GM12878 (cell line): Measurements from ENCODE around the gene GLT6D1. TPM values are rescaled to one million over a fixed set of nuclear protein-coding genes. Genes with fewer than 3 reads are reported as not detected.

Experiments
- ATAC-seq: fragments of 200-7000 bp; cut with Tn5 transposase; 3 replicates; pipeline ENCODE4 v1.9.1; 2020; ENCODE audit warnings: mild to moderate bottlenecking, moderate library complexity
- BruUV-seq: library from RNA; stranded (reverse); fragments of 400-500 nt; replicated peaks from 2 replicates; lab custom pipeline; 2021; lab: Mats Ljungman, UMichigan
- CTCF ChIA-PET: fragments of 300-600 bp; sonication (Branson Sonifier 250); formaldehyde crosslinking; extraction: SDS; loops from one replicate; lab custom pipeline; 2021; ENCODE audit warnings: inconsistent platforms; lab: Yijun Ruan, JAX
- POLR2A ChIA-PET: fragments of 350-600 bp; formaldehyde crosslinking; extraction: SDS; loops from one replicate; lab custom pipeline; 2021; ENCODE audit warnings: inconsistent platforms; lab: Charles Lee
- RAD21 ChIA-PET: fragments of 300-600 bp; sonication (Branson Sonifier 250); formaldehyde crosslinking; loops from one replicate; lab custom pipeline; 2023; ENCODE audit warnings: antibody characterized with exemption; ENCODE audit not compliant: unreplicated experiment; lab: Charles Lee
- SMC1A ChIA-PET: fragments of 300-600 bp; sonication (Branson Sonifier 250); formaldehyde crosslinking; loops from one replicate; lab custom pipeline; 2023; ENCODE audit not compliant: unreplicated experiment, uncharacterized antibody; lab: Charles Lee
- DNase-seq: peaks from one replicate; pipeline ENCODE4 v3.0.0-alpha.2; 2011; ENCODE audit warnings: low read depth, low spot score
- FAIRE-seq: peaks from 3 replicates; lab custom pipeline; 2011; peaks lifted over from hg19 to GRCh38; lab: Jason Lieb, UNC
- H2AFZ ChIP-seq: 2 replicates; pipeline ENCODE4 v1.6.0; 2011; ENCODE audit warnings: low read depth, low read length, control low read depth; ENCODE audit not compliant: control insufficient read depth
- H3K27ac ChIP-seq: 2 replicates; pipeline ENCODE4 v1.5.1; 2011; ENCODE audit warnings: control low read depth; ENCODE audit not compliant: control insufficient read depth, insufficient read depth
- H3K27me3 ChIP-seq, 2 experiments: replicated peaks in 1 of 2; 2 replicates each; pipeline versions ENCODE4 v1.6.0 to v1.6.1; 2011; ENCODE audit warnings: low read length in 1 of 2; ENCODE audit not compliant: control insufficient read depth in 2 of 2, insufficient read depth in 2 of 2
- H3K36me3 ChIP-seq, 2 experiments: 2 replicates each; pipeline ENCODE4 v1.5.1; 2011; ENCODE audit warnings: low read length in 1 of 2; ENCODE audit not compliant: control insufficient read depth in 2 of 2, insufficient read depth in 2 of 2
- H3K4me1 ChIP-seq: 2 replicates; pipeline ENCODE4 v1.6.1; 2011; ENCODE audit warnings: mild to moderate bottlenecking, low read length, moderate library complexity, mixed read lengths; ENCODE audit not compliant: control insufficient read depth, insufficient read depth
- H3K4me2 ChIP-seq: 2 replicates; pipeline ENCODE4 v1.6.0; 2011; ENCODE audit warnings: control low read depth; ENCODE audit not compliant: control insufficient read depth, insufficient read depth
- H3K4me3 ChIP-seq: fragments of 200-600 bp; sonication (generic); 2 replicates; pipeline ENCODE4 v1.5.1; 2016
- H3K79me2 ChIP-seq: 2 replicates; pipeline ENCODE4 v1.6.0; 2011; ENCODE audit warnings: low read length; ENCODE audit not compliant: control insufficient read depth, insufficient read depth
- H3K9ac ChIP-seq: 2 replicates; pipeline ENCODE4 v1.8.0; 2011; ENCODE audit warnings: low read length, control low read depth, mixed read lengths; ENCODE audit not compliant: control insufficient read depth, insufficient read depth
- H3K9me3 ChIP-seq: replicated peaks from 3 replicates; pipeline ENCODE4 v1.5.1; 2011; ENCODE audit warnings: mild to moderate bottlenecking, low read length; ENCODE audit not compliant: control insufficient read depth, insufficient read depth
- H4K20me1 ChIP-seq: 2 replicates; pipeline ENCODE4 v1.6.0; 2011; ENCODE audit not compliant: control insufficient read depth, insufficient read depth
- ATF2 ChIP-seq: IDR thresholded peaks from 2 replicates; pipeline ENCODE4 v1.6.1; 2012; ENCODE audit warnings: low read length, inconsistent platforms
- BCL3 ChIP-seq: IDR thresholded peaks from 2 replicates; pipeline ENCODE4 v1.6.1; 2011; ENCODE audit warnings: borderline replicate concordance, low read depth, mild to moderate bottlenecking, moderate library complexity, low read length; ENCODE audit not compliant: insufficient read depth, poor library complexity, severe bottlenecking
- EED ChIP-seq: sonication (generic); IDR thresholded peaks from 2 replicates; pipeline ENCODE4 v1.6.1; 2016; ENCODE audit warnings: antibody characterized with exemption, low read depth
- JUND ChIP-seq: IDR thresholded peaks from 2 replicates; pipeline ENCODE4 v1.6.1; 2012; ENCODE audit warnings: low read depth, mild to moderate bottlenecking, low read length, improper control_type of control experiment, moderate library complexity
- NFIC ChIP-seq: IDR thresholded peaks from 2 replicates; pipeline ENCODE4 v1.6.1; 2012; ENCODE audit warnings: low read depth, mild to moderate bottlenecking, inconsistent platforms, low read length, moderate library complexity
- PBX3 ChIP-seq: IDR thresholded peaks from 2 replicates; pipeline ENCODE4 v1.6.1; 2011; ENCODE audit warnings: mild to moderate bottlenecking, low read depth, low read length, moderate library complexity; ENCODE audit not compliant: insufficient replicate concordance
- STAT1 ChIP-seq: fragments of 450-650 bp; conservative IDR thresholded peaks from 2 replicates; pipeline ENCODE4 v1.6.1; 2014; ENCODE audit warnings: antibody characterized with exemption, mild to moderate bottlenecking
- TCF12 ChIP-seq: IDR thresholded peaks from 2 replicates; pipeline ENCODE4 v1.6.1; 2011; ENCODE audit warnings: low read depth, mild to moderate bottlenecking, low read length
- TCF3 ChIP-seq: IDR thresholded peaks from 2 replicates; pipeline ENCODE4 v1.6.1; 2012; ENCODE audit warnings: low read depth, mild to moderate bottlenecking, low read length, borderline replicate concordance; ENCODE audit not compliant: insufficient read depth
- ZNF207 ChIP-seq: fragments of 450-650 bp; IDR thresholded peaks from 2 replicates; pipeline ENCODE4 v1.6.1; 2014; ENCODE audit warnings: antibody characterized with exemption, mild to moderate bottlenecking, borderline replicate concordance
- ZNF384 ChIP-seq: IDR thresholded peaks from 2 replicates; pipeline ENCODE4 v1.6.1; 2012; ENCODE audit warnings: low read depth, mild to moderate bottlenecking, low read length, improper control_type of control experiment, borderline replicate concordance
- WGBS: methylation state at CpG from one replicate; pipeline ENCODE4 v1.1.6; 2016; ENCODE audit warnings: low lambda C conversion rate; ENCODE audit not compliant: insufficient replicate concordance, insufficient coverage; ENCODE audit errors: missing lambda C conversion rate; 5-methylcytosine and 5-hydroxymethylcytosine counted together
- in situ Hi-C: fragments of 300-500 bp; cut with MboI; formaldehyde crosslinking; loops from 9 replicates; pipeline ENCODE4 v1.14.3; 2018; ENCODE audit warnings: mixed read lengths
- intact Hi-C: fragments of 100-400 bp; cut with micrococcal nuclease; formaldehyde crosslinking; loops from one replicate; pipeline ENCODE4 v1.14.2; 2022; ENCODE audit not compliant: unreplicated experiment
- polyA plus RNA-seq, 11 experiments: library from polyadenylated mRNA; depleted of rRNA in 4 of 11; unstranded in 6 of 11; stranded (reverse) in 5 of 11; fragments of >200 nt; fragmentation: Nextera tagmentation in 4 of 11; fragmentation: Illumina TruSeq in 1 of 11; extraction: Ambion mirVana in 4 of 11; extraction: Trizol in 1 of 11; gene quantifications; 1 replicate in 1 of 11; 2 replicates in 10 of 11; pipeline versions ENCODE4 v1.2.1 to v1.2.3, GENCODE V29; 2011 to 2016; ENCODE audit warnings: inconsistent platforms in 2 of 11, missing spikeins in 2 of 11, low read depth in 1 of 11
- total RNA-seq, 4 experiments: library from RNA; depleted of rRNA in 3 of 4; stranded (reverse); fragments of >200 nt in 3 of 4; fragmentation: Illumina TruSeq in 1 of 4; extraction: Trizol in 1 of 4; gene quantifications; 2 replicates each; pipeline versions ENCODE4 v1.2.1 to v1.2.3, GENCODE V29; 2013 to 2021

Gene GLT6D1
- total and polyA plus RNA-seq, 10 of the 15 experiments (the other 5 are each of a cell fraction or from before 2014, with no cell fraction given): not detected

GRCh38 chr9:135655317-135655716 lies 16.0 kb upstream of the GLT6D1 start:
- FAIRE-seq (no peak), ATAC-seq (no peak), DNase-seq (no peak)
- H3K27me3 ChIP-seq: peaks cover 0 to 1% of the 10 kb centered on the region in 2 experiments; a peak in 2 of 4 replicates
- no peak overlapping the region for H3K9ac ChIP-seq
- ChIA-PET CTCF (no interaction called here), RAD21 (no interaction called here), SMC1A (no interaction called here), POLR2A (no interaction called here)
- 39% methylated on average over 8 of the region's 8 CpGs for WGBS
- in situ Hi-C loops (no loop called here), intact Hi-C loops (no loop called here)
- no peak overlapping the region for H3K4me3 ChIP-seq
- H3K4me2 ChIP-seq: no peak overlapping the region
- H3K9me3 ChIP-seq: no peaks in the 10 kb centered on the region; the same call in 1 of the 3 replicates
- H2AFZ ChIP-seq: no peak overlapping the region
- no peak for TF ChIP-seq STAT1
- no peak for TF ChIP-seq EED
- H3K4me1 ChIP-seq: no peaks in the 10 kb centered on the region
- no peaks in the 10 kb centered on the region for H4K20me1 ChIP-seq
- H3K27ac ChIP-seq: no peak overlapping the region
- BruUV-seq: no TSS peak
- H3K36me3 ChIP-seq: no peaks in the 10 kb centered on the region
- no peaks in the 10 kb centered on the region for H3K79me2 ChIP-seq

GRCh38 chr9:135650408-135650807 lies 11.1 kb upstream of the GLT6D1 start:
- POLR2A ChIA-PET: no interaction called here
- ATAC-seq (no peak), FAIRE-seq (no peak), DNase-seq (no peak)
- RAD21 ChIA-PET: no interaction called here
- no TSS peak for BruUV-seq
- CTCF ChIA-PET: no interaction called here
- no peak overlapping the region for H3K27ac ChIP-seq
- no peak overlapping the region for H3K4me3 ChIP-seq
- H3K9ac ChIP-seq: no peak overlapping the region
- no peaks in the 10 kb centered on the region for H3K36me3 ChIP-seq
- in situ Hi-C loops: no loop called here
- TF ChIP-seq BCL3: peak; percentile 97
- TF ChIP-seq PBX3: peak; percentile 47
- TF ChIP-seq NFIC: peak; percentile 70
- 0 out of 2 replicates have a peak, but pooled peaks have one; percentile 16 for TF ChIP-seq ATF2
- no peak for TF ChIP-seq JUND
- TF ChIP-seq TCF3: peak; percentile 67
- TF ChIP-seq ZNF384: no peak
- TF ChIP-seq TCF12: no peak
- TF ChIP-seq ZNF207: no peak
- no peak overlapping the region for H3K4me2 ChIP-seq
- no peak overlapping the region for H2AFZ ChIP-seq
- H3K4me1 ChIP-seq: no peaks in the 10 kb centered on the region
- no peaks in the 10 kb centered on the region; the same call in 1 of the 3 replicates for H3K9me3 ChIP-seq
- SMC1A ChIA-PET: no interaction called here
- WGBS: 66% methylated on average over 17 of the region's 17 CpGs
- intact Hi-C loops: no loop called here
- no peaks in the 10 kb centered on the region for H3K79me2 ChIP-seq
- H4K20me1 ChIP-seq: no peaks in the 10 kb centered on the region
- H3K27me3 ChIP-seq: peaks cover 0 to 1% of the 10 kb centered on the region in 2 experiments; a peak in 1 of 4 replicates
